Panc1 (cell line): ENCODE data around the gene SLCO2A1.

Source experiments
- CTCF ChIP-seq: fragments of 450-650 bp; IDR thresholded peaks from 2 replicates; pipeline ENCODE4 v1.5.1; 2017; ENCODE audit warnings: mild to moderate bottlenecking
- POLR2AphosphoS5 ChIP-seq: IDR thresholded peaks from 2 replicates; pipeline ENCODE4 v1.6.1; 2012; ENCODE audit warnings: mild to moderate bottlenecking, low read depth, low read length, moderate library complexity
- REST ChIP-seq, 2 experiments: IDR thresholded peaks; 2 replicates each; pipeline ENCODE4 v1.6.1; 2011 to 2012; ENCODE audit warnings: low read depth in 2 of 2, control low read depth in 1 of 2, low read length in 1 of 2, mild to moderate bottlenecking in 1 of 2, moderate library complexity in 1 of 2; ENCODE audit not compliant: insufficient read depth in 1 of 2
- SIN3A ChIP-seq: IDR thresholded peaks from 2 replicates; pipeline ENCODE4 v1.6.1; 2012; ENCODE audit warnings: low read depth, mild to moderate bottlenecking, low read length, moderate library complexity, borderline replicate concordance; ENCODE audit not compliant: insufficient read depth

GRCh38 chr3:133980550-133980949, 49.2 kb downstream of the SLCO2A1 start:
- no peak for TF ChIP-seq POLR2AphosphoS5
- no peak for TF ChIP-seq CTCF
- TF ChIP-seq REST (IDR thresholded peaks at IDR 0.05; ENCODE audit: insufficient read depth in 1 of 2, low read depth in 2 of 2, low read length in 1 of 2), result no peak
- TF ChIP-seq SIN3A, result no peak
